SK-N-SH treated with all-trans-retinoic acid at 6 μM for 48 hours (cell line): ENCODE results near the gene FUT1.
"Not testable (repeated sequence)": the region's sequence is repeated elsewhere in the genome, so short reads cannot be mapped to it uniquely, and the experiment has no call there.

Experiments used
- ATAC-seq: fragments of 200-7000 bp; cut with Tn5 transposase; 3 replicates; pipeline ENCODE4 v1.9.1; 2020; ENCODE audit warnings: mild to moderate bottlenecking, moderate library complexity
- ARNTL ChIP-seq: fragments of 450-650 bp; formaldehyde crosslinking; IDR thresholded peaks from 2 replicates; pipeline ENCODE4 v1.5.0; 2020; ENCODE audit warnings: low read depth, mild to moderate bottlenecking, moderate library complexity, borderline replicate concordance
- CSDC2 ChIP-seq: fragments of 250-450 bp; sonication (Bioruptor Pico); IDR thresholded peaks from 2 replicates; pipeline ENCODE4 v1.5.0; 2020; ENCODE audit warnings: mild to moderate bottlenecking, moderate library complexity
- ESRRG ChIP-seq: fragments of 250-450 bp; sonication (Bioruptor Pico); IDR thresholded peaks from 2 replicates; pipeline ENCODE4 v1.6.1; 2021; ENCODE audit warnings: mild to moderate bottlenecking
- GLIS3 ChIP-seq: fragments of 250-450 bp; sonication (Bioruptor Pico); IDR thresholded peaks from 2 replicates; pipeline ENCODE4 v1.5.0; 2020; ENCODE audit warnings: mild to moderate bottlenecking, moderate library complexity
- ISL1 ChIP-seq: fragments of 250-450 bp; sonication (Bioruptor Pico); IDR thresholded peaks from 2 replicates; pipeline ENCODE4 v2.1.2; 2022; ENCODE audit warnings: mild to moderate bottlenecking, moderate library complexity
- OSR1 ChIP-seq: fragments of 250-450 bp; sonication (Bioruptor Pico); IDR thresholded peaks from 2 replicates; pipeline ENCODE4 v1.8.0; 2022; ENCODE audit warnings: moderate library complexity, mild to moderate bottlenecking, inconsistent platforms
- PPARA ChIP-seq: fragments of 250-450 bp; sonication (Bioruptor Pico); IDR thresholded peaks from 2 replicates; pipeline ENCODE4 v1.5.0; 2020; ENCODE audit warnings: mild to moderate bottlenecking, borderline replicate concordance
- RARB ChIP-seq: fragments of 250-450 bp; sonication (Bioruptor Pico); IDR thresholded peaks from 2 replicates; pipeline ENCODE4 v1.8.0; 2021; ENCODE audit warnings: mild to moderate bottlenecking, moderate library complexity
- TCF4 ChIP-seq: fragments of 250-450 bp; sonication (Bioruptor Pico); IDR thresholded peaks from 2 replicates; pipeline ENCODE4 v1.8.0; 2021; ENCODE audit warnings: mild to moderate bottlenecking, moderate library complexity, borderline replicate concordance
- TOX ChIP-seq: fragments of 250-450 bp; sonication (Bioruptor Pico); IDR thresholded peaks from 2 replicates; pipeline ENCODE4 v1.8.0; 2021; ENCODE audit warnings: mild to moderate bottlenecking, moderate library complexity, borderline replicate concordance
- ZC3H10 ChIP-seq: fragments of 250-450 bp; sonication (Bioruptor Pico); IDR thresholded peaks from 2 replicates; pipeline ENCODE4 v1.5.1; 2021; ENCODE audit warnings: mild to moderate bottlenecking, moderate library complexity
- ZFP3 ChIP-seq: fragments of 250-450 bp; sonication (Bioruptor Pico); IDR thresholded peaks from 2 replicates; pipeline ENCODE4 v1.5.0; 2020; ENCODE audit warnings: mild to moderate bottlenecking, moderate library complexity
- ZFP30 ChIP-seq: fragments of 450-650 bp; formaldehyde crosslinking; IDR thresholded peaks from 2 replicates; pipeline ENCODE4 v1.5.0; 2022; ENCODE audit warnings: mild to moderate bottlenecking, moderate library complexity
- ZNF565 ChIP-seq: fragments of 450-650 bp; formaldehyde crosslinking; conservative IDR thresholded peaks from 2 replicates; pipeline ENCODE4 v1.5.0; 2020; ENCODE audit warnings: low read depth, mild to moderate bottlenecking, moderate library complexity
- ZNF70 ChIP-seq: fragments of 450-650 bp; formaldehyde crosslinking; IDR thresholded peaks from 2 replicates; pipeline ENCODE4 v1.5.0; 2020; ENCODE audit warnings: mild to moderate bottlenecking, moderate library complexity
- ZNF8 ChIP-seq: fragments of 450-650 bp; formaldehyde crosslinking; IDR thresholded peaks from 2 replicates; pipeline ENCODE4 v1.5.0; 2020; ENCODE audit warnings: mild to moderate bottlenecking, moderate library complexity
- TF ChIP-seq, protein P1 (sequence below): fragments of 250-450 bp; sonication (Bioruptor Pico); IDR thresholded peaks from 2 replicates; pipeline ENCODE4 v1.5.1; 2020; ENCODE audit warnings: low read depth, mild to moderate bottlenecking, moderate library complexity
- TF ChIP-seq, protein P2 (sequence below): fragments of 250-450 bp; sonication (Bioruptor Pico); IDR thresholded peaks from 2 replicates; pipeline ENCODE4 v1.8.0; 2020; ENCODE audit warnings: mild to moderate bottlenecking, moderate library complexity, borderline replicate concordance
- TF ChIP-seq, protein P3 (sequence below): fragments of 250-450 bp; sonication (Bioruptor Pico); IDR thresholded peaks from 2 replicates; pipeline ENCODE4 v1.5.0; 2020; ENCODE audit warnings: mild to moderate bottlenecking, moderate library complexity

Gene FUT1

DNA sequence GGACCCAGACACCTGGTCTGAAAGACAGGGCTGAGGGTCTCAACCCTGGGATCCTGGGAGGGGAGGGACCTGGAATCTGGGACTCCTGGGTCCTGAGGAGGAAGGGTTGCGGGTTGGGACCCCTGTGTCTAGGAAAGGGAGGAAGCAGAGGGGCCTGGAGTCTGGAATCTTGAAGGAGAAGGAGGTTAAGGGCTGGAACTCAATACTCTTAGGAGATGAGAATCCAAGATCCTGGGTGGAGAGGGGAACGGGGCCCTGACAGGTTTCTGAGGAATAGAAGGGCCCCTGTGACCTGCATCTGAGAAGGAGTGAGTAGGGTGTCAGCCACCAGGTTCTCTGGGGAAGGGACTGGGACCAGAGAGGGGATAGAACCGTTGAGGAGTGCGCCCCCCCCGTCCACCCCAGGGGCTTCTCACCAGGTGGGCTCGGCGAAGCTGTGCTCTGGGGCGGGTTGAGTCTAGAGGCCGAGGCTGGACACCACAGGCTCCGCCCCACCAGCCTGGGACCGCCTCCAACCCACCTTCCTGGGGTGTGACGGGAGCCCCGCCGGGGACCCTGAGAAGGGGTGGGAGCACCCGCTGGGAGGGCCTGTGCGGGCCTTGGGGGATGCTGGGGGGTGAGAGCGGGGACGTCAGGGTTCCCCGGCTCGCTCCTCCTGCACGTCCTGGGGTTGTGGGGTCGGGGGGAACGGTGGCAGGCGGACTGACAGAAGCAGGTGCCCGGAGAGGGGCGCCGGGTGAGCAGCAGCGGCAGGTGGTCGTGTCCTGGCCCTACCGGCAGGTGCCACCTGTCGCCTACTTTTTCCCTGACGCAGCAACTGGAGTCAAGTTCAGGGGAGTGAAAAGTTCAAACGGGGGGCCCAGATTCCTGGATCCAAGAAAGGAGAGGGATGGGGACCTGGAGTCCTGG is 32.9 kb downstream of the FUT1 start, which contains the start of gene MAMSTR:
Gene MAMSTR, minus strand, starts transcription at position 463 of the 909 bp plus-strand sequence. CDS start 694 bp downstream, outside the sequence.
- no peak for TF ChIP-seq TCF4 (CRISPR knock-in tag)
- no peak for TF ChIP-seq ZNF565 (CRISPR knock-in tag)
- TF ChIP-seq ZNF70 (CRISPR knock-in tag): no peak
- TF ChIP-seq ZFP3 (CRISPR knock-in tag): no peak
- TF ChIP-seq ISL1: no peak
- no peak for TF ChIP-seq ESRRG (CRISPR knock-in tag)
- TF ChIP-seq, protein P1, sequence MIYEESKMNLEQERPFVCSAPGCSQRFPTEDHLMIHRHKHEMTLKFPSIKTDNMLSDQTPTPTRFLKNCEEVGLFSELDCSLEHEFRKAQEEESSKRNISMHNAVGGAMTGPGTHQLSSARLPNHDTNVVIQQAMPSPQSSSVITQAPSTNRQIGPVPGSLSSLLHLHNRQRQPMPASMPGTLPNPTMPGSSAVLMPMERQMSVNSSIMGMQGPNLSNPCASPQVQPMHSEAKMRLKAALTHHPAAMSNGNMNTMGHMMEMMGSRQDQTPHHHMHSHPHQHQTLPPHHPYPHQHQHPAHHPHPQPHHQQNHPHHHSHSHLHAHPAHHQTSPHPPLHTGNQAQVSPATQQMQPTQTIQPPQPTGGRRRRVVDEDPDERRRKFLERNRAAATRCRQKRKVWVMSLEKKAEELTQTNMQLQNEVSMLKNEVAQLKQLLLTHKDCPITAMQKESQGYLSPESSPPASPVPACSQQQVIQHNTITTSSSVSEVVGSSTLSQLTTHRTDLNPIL (CRISPR knock-in tag): no peak
- no peak for TF ChIP-seq ZNF8 (CRISPR knock-in tag)
- ATAC-seq: no peak

DNA sequence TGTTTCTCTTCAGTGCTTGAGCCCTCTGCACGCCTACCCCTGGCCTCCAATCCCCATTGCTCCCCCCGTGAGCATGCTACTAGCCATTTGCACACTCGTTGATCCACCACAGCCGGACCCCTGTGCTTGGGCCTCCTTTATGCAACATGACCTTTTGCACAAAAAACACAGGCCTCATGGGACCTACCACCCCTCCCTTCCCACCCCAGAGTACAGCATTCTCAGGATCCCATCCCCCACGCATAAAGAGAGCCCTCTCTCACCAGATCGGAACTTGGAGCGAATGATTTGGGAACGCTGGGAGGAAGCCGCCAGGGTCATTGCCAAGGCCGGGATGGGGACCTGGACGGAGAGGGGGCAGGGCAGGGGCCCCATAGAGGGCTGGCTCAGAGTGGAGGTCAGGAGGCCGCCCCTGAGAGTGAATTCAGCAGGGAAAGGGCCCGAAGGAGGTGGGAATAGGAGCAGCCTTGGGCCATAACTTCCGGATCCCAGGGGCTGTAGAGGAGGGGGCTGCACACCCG is 33.7 kb downstream of the FUT1 start:
- no peak for ATAC-seq
- TF ChIP-seq ESRRG (CRISPR knock-in tag) (no peak), ZFP3 (CRISPR knock-in tag) (no peak), ZNF8 (CRISPR knock-in tag) (no peak), ZNF565 (CRISPR knock-in tag) (no peak), TOX (CRISPR knock-in tag) (no peak), CSDC2 (CRISPR knock-in tag) (no peak), OSR1 (CRISPR knock-in tag) (no peak), GLIS3 (no peak), ZFP30 (CRISPR knock-in tag) (no peak), ISL1 (no peak), ZNF70 (CRISPR knock-in tag) (no peak), RARB (CRISPR knock-in tag) (no peak), ZC3H10 (no peak)
- TF ChIP-seq, protein P2, sequence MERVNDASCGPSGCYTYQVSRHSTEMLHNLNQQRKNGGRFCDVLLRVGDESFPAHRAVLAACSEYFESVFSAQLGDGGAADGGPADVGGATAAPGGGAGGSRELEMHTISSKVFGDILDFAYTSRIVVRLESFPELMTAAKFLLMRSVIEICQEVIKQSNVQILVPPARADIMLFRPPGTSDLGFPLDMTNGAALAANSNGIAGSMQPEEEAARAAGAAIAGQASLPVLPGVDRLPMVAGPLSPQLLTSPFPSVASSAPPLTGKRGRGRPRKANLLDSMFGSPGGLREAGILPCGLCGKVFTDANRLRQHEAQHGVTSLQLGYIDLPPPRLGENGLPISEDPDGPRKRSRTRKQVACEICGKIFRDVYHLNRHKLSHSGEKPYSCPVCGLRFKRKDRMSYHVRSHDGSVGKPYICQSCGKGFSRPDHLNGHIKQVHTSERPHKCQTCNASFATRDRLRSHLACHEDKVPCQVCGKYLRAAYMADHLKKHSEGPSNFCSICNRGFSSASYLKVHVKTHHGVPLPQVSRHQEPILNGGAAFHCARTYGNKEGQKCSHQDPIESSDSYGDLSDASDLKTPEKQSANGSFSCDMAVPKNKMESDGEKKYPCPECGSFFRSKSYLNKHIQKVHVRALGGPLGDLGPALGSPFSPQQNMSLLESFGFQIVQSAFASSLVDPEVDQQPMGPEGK (CRISPR knock-in tag): no peak
- TF ChIP-seq, protein P3, sequence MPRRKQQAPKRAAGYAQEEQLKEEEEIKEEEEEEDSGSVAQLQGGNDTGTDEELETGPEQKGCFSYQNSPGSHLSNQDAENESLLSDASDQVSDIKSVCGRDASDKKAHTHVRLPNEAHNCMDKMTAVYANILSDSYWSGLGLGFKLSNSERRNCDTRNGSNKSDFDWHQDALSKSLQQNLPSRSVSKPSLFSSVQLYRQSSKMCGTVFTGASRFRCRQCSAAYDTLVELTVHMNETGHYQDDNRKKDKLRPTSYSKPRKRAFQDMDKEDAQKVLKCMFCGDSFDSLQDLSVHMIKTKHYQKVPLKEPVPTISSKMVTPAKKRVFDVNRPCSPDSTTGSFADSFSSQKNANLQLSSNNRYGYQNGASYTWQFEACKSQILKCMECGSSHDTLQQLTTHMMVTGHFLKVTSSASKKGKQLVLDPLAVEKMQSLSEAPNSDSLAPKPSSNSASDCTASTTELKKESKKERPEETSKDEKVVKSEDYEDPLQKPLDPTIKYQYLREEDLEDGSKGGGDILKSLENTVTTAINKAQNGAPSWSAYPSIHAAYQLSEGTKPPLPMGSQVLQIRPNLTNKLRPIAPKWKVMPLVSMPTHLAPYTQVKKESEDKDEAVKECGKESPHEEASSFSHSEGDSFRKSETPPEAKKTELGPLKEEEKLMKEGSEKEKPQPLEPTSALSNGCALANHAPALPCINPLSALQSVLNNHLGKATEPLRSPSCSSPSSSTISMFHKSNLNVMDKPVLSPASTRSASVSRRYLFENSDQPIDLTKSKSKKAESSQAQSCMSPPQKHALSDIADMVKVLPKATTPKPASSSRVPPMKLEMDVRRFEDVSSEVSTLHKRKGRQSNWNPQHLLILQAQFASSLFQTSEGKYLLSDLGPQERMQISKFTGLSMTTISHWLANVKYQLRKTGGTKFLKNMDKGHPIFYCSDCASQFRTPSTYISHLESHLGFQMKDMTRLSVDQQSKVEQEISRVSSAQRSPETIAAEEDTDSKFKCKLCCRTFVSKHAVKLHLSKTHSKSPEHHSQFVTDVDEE: no peak

- ATAC-seq: not testable (repeated sequence)
These were observed 34.3 kb downstream of the FUT1 start for GRCh38 chr19:48718106-48718505.

GRCh38 chr19:48716562-48717291 is 35.7 kb downstream of the FUT1 start:
- TF ChIP-seq ISL1 (no peak), ZFP3 (CRISPR knock-in tag) (no peak), ZC3H10 (no peak), PPARA (no peak), ARNTL (CRISPR knock-in tag) (no peak), ZNF70 (CRISPR knock-in tag) (no peak), RARB (CRISPR knock-in tag) (no peak), GLIS3 (no peak), ZNF565 (CRISPR knock-in tag) (no peak)
- TF ChIP-seq, protein P3: no peak
- TF ChIP-seq, all 23 proteins: peak for 0
- ATAC-seq: peak; percentile 5
